Glutamatergic neuron (in vitro differentiated cells): Measurements from ENCODE around the gene PRSS36. TPM values are rescaled to one million over a fixed set of nuclear protein-coding genes. Genes with fewer than 3 reads are reported as not detected.

Experiments used
- DNase-seq: peaks from one replicate; pipeline ENCODE4 v3.0.0; 2022
- H3K27ac Mint-ChIP-seq: one replicate; pipeline ENCODE4 v1.8.0; 2020; ENCODE audit warnings: mild to moderate bottlenecking, mixed read lengths, inconsistent platforms; ENCODE audit not compliant: unreplicated experiment
- H3K27me3 Mint-ChIP-seq: one replicate; pipeline ENCODE4 v1.8.0; 2020; ENCODE audit warnings: mild to moderate bottlenecking, moderate library complexity, mixed read lengths, inconsistent platforms; ENCODE audit not compliant: unreplicated experiment
- H3K36me3 Mint-ChIP-seq: one replicate; pipeline ENCODE4 v1.8.0; 2020; ENCODE audit warnings: mild to moderate bottlenecking, mixed read lengths, inconsistent platforms; ENCODE audit not compliant: unreplicated experiment
- H3K4me1 Mint-ChIP-seq: one replicate; pipeline ENCODE4 v1.8.0; 2020; ENCODE audit warnings: mild to moderate bottlenecking, low read depth, mixed read lengths, inconsistent platforms; ENCODE audit not compliant: unreplicated experiment
- H3K4me3 Mint-ChIP-seq: one replicate; pipeline ENCODE4 v1.8.0; 2020; ENCODE audit warnings: mild to moderate bottlenecking, mixed read lengths, inconsistent platforms; ENCODE audit not compliant: unreplicated experiment
- H3K9me3 Mint-ChIP-seq: one replicate; pipeline ENCODE4 v1.8.0; 2020; ENCODE audit warnings: mild to moderate bottlenecking, moderate library complexity, mixed read lengths, inconsistent platforms; ENCODE audit not compliant: unreplicated experiment
- total RNA-seq: library from RNA; stranded (reverse); fragmentation: NEBNext Ultra II Directional; extraction: Animal tissue kit (Norgen Biotek cat#: 25700); gene quantifications from one replicate; pipeline ENCODE4 v1.2.1, GENCODE V29; 2021; ENCODE audit not compliant: unreplicated experiment
- TF ChIP-seq, protein P1 (sequence below): fragments of 200-600 bp; sonication (generic); IDR thresholded peaks from one replicate; pipeline ENCODE4 v1.5.0; 2021; ENCODE audit not compliant: partially characterized antibody, unreplicated experiment

The PRSS36 gene
- total RNA-seq, 1 donor from 2014 or later, result 0.61 TPM

DNA sequence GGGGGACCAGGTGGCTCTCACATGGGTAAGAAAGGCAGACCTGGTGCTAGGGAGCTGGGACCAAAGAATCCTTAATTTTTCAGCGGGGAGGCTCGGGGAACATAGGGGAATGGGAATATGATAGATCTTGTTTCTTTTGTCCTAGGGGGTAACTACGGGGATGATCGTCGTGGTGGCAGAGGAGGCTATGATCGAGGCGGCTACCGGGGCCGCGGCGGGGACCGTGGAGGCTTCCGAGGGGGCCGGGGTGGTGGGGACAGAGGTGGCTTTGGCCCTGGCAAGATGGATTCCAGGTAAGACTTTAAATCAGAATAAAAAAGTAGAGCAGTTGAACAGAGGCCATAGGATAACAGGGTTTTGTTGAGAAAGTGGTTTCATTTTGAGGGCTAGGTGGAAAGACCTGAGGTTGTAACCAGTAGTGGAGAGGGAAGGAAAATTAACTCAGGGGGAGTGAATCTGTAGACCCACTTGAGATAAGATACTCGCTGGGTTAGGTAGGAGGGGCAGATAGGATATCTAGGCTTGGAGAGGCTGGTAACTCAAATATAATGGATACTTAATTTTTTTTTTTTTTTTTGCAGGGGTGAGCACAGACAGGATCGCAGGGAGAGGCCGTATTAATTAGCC is 41.1 kb upstream of the PRSS36 start:
- no peaks in the 10 kb centered on the region for H3K4me1 Mint-ChIP-seq

DNA sequence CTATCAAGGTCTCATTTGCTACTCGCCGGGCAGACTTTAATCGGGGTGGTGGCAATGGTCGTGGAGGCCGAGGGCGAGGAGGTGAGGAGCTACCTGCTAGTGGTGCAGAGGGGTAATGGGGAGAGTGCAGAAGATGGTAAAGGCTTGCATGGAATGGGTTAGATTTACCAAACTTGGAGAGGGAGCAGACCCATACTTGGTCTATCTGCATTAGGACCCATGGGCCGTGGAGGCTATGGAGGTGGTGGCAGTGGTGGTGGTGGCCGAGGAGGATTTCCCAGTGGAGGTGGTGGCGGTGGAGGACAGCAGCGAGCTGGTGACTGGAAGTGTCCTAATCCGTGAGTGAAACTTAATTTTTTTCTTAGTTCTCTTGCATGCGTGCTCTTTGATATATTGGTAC is 40.2 kb upstream of the PRSS36 start:
- H3K27ac Mint-ChIP-seq, result peak overlapping the region; percentile 1
- peaks cover 4% of the 10 kb centered on the region for H3K27me3 Mint-ChIP-seq
- peaks cover 6% of the 10 kb centered on the region for H3K36me3 Mint-ChIP-seq
- H3K9me3 Mint-ChIP-seq, result peaks cover 2% of the 10 kb centered on the region
- no peak for DNase-seq
- no peak overlapping the region for H3K4me3 Mint-ChIP-seq
- TF ChIP-seq, protein P1, sequence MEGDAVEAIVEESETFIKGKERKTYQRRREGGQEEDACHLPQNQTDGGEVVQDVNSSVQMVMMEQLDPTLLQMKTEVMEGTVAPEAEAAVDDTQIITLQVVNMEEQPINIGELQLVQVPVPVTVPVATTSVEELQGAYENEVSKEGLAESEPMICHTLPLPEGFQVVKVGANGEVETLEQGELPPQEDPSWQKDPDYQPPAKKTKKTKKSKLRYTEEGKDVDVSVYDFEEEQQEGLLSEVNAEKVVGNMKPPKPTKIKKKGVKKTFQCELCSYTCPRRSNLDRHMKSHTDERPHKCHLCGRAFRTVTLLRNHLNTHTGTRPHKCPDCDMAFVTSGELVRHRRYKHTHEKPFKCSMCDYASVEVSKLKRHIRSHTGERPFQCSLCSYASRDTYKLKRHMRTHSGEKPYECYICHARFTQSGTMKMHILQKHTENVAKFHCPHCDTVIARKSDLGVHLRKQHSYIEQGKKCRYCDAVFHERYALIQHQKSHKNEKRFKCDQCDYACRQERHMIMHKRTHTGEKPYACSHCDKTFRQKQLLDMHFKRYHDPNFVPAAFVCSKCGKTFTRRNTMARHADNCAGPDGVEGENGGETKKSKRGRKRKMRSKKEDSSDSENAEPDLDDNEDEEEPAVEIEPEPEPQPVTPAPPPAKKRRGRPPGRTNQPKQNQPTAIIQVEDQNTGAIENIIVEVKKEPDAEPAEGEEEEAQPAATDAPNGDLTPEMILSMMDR, result no peak
- H3K4me1 Mint-ChIP-seq, result no peaks in the 10 kb centered on the region

More for the DNA sequence above, 41.1 kb upstream of the PRSS36 start:
- DNase-seq, result no peak
- Mint-ChIP-seq H3K4me3 (no peak overlapping the region), H3K27ac (no peak overlapping the region), H3K9me3 (peaks cover 2% of the 10 kb centered on the region), H3K36me3 (peaks cover 6% of the 10 kb centered on the region), H3K27me3 (peaks cover 4% of the 10 kb centered on the region)
- TF ChIP-seq, protein P1, result no peak

DNA sequence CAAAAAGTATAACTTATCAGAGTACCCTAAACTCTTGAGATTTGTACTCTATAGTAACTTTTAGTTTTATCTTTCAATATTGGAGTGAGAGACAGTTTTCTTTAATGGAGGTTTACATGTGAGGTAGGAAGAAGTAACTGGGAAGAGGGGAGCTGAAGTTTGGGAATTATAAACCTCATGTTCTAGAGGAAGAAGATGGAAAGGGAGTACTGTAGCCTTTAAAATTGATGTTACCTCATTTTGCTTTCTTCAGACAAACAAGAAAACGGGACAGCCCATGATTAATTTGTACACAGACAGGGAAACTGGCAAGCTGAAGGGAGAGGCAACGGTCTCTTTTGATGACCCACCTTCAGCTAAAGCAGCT is 39.5 kb upstream of the PRSS36 start:
- no peak for DNase-seq
- H3K27ac Mint-ChIP-seq, result no peak overlapping the region
- H3K9me3 Mint-ChIP-seq, result peaks cover 2% of the 10 kb centered on the region
- H3K36me3 Mint-ChIP-seq, result peaks cover 6% of the 10 kb centered on the region
- no peak overlapping the region for H3K4me3 Mint-ChIP-seq
- H3K27me3 Mint-ChIP-seq, result peaks cover 4% of the 10 kb centered on the region
- TF ChIP-seq, protein P1, result no peak
- H3K4me1 Mint-ChIP-seq, result no peaks in the 10 kb centered on the region

DNA sequence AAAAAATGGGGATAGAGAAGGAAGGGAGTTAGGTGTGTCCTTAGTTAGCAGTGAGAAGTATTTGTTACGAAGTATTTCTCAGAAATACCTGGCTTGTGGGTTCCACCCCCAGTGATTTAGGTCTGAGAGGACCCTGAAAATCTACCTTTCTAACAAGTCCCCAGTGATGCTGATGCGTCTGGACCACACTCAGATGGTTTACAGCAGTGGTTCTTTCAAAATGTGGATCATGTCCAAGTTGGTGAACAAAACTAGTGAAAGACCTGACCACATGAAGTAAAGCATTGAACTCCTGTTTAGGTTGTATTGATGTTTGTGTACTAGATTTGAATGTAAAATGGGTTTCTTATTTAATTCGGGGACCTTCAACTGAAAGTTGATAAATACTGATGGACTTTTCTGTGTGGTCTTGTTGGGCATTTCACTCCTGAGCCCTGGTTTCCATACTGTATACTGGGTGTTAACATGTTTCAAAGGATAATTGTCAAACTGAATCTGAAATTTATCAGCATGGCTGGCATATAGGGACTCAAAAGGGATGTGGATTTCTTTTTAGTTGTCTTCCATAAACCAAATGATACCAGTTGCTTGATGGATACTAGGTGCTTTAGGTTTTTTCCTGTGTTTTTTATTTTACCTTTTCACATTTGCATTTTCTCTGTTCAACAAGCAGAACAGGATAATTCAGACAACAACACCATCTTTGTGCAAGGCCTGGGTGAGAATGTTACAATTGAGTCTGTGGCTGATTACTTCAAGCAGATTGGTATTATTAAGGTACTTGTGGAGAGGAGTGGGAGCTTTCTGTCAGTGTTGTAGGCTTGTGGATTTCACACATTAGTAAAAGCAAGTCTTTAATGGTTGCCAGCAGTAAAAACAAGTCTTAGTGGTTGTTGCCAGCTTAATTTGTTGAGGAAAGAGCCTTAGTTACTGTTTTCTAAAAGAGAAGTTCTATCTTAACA is 38.9 kb upstream of the PRSS36 start:
- no peak overlapping the region for H3K27ac Mint-ChIP-seq

More for the DNA sequence above, 38.9 kb upstream of the PRSS36 start:
- Mint-ChIP-seq H3K4me1 (no peaks in the 10 kb centered on the region), H3K4me3 (no peak overlapping the region), H3K36me3 (peaks cover 8% of the 10 kb centered on the region), H3K9me3 (peaks cover 4% of the 10 kb centered on the region), H3K27me3 (peaks cover 4% of the 10 kb centered on the region)
- DNase-seq, result no peak
- TF ChIP-seq, protein P1, result no peak
